ENCODE results near the gene TMEM174. TPM values are rescaled to one million over a fixed set of nuclear protein-coding genes. Genes with fewer than 3 reads are reported as not detected.

TMEM174 gene
- total and polyA plus RNA-seq, 2 donors (not counting 1 experiment from before 2014, with no cell fraction given), result not detected

- no peak for TF ChIP-seq EZH2 (IDR thresholded peaks at IDR 0.05; ENCODE audit: low read length, missing control alignments)
- TF ChIP-seq CTCF (conservative IDR thresholded peaks at IDR 0.05 in 1 of 2, IDR thresholded peaks at IDR 0.05 in 1 of 2; ENCODE audit: low read depth in 1 of 2, low read length in 2 of 2), result no peak
- Histone ChIP-seq H3K4me3 (replicated peaks in 1 of 4; ENCODE audit: control extremely low read depth in 1 of 4, insufficient read depth in 1 of 4, low read depth in 3 of 4, low read length in 4 of 4) (no peak overlapping the region), H2AFZ (ENCODE audit: low read length) (no peak overlapping the region), H3K36me3 (ENCODE audit: control insufficient read depth, insufficient read depth, low read length) (no peaks in the 10 kb centered on the region), H3K79me2 (ENCODE audit: control insufficient read depth, insufficient read depth, low read length) (no peaks in the 10 kb centered on the region), H3K4me2 (ENCODE audit: extremely low read depth, insufficient read depth, low read length) (no peak overlapping the region), H4K20me1 (ENCODE audit: control insufficient read depth, extremely low read depth, insufficient read depth, low read length) (no peaks in the 10 kb centered on the region), H3K27me3 (ENCODE audit: control insufficient read depth, insufficient read depth, low read length) (peaks cover 16% of the 10 kb centered on the region), H3K4me1 (ENCODE audit: control insufficient read depth, extremely low read depth, insufficient read depth, low read length) (no peaks in the 10 kb centered on the region), H3K9me3 (ENCODE audit: control insufficient read depth, insufficient read depth, low read depth, low read length) (no peaks in the 10 kb centered on the region), H3K9ac (ENCODE audit: insufficient read depth, low read length) (no peak overlapping the region), H3K27ac (ENCODE audit: insufficient read depth, low read length) (no peak overlapping the region)
- DNase-seq (ENCODE audit: low read depth in 2 of 2), result no peak
Observed at GRCh38 chr5:73151766-73152410, 21.1 kb upstream of the TMEM174 start.

GRCh38 chr5:73152411-73153388 is 20.3 kb upstream of the TMEM174 start:
- TF ChIP-seq CTCF (conservative IDR thresholded peaks at IDR 0.05 in 1 of 2, IDR thresholded peaks at IDR 0.05 in 1 of 2; ENCODE audit: low read depth in 1 of 2, low read length in 2 of 2), result no peak
- TF ChIP-seq EZH2 (IDR thresholded peaks at IDR 0.05; ENCODE audit: low read length, missing control alignments), result no peak
- no peak for DNase-seq (ENCODE audit: low read depth in 2 of 2)
- H3K4me3 ChIP-seq (replicated peaks in 1 of 4; ENCODE audit: control extremely low read depth in 1 of 4, insufficient read depth in 1 of 4, low read depth in 3 of 4, low read length in 4 of 4), result no peak overlapping the region
- no peak overlapping the region for H3K27ac ChIP-seq (ENCODE audit: insufficient read depth, low read length)
- no peaks in the 10 kb centered on the region for H3K36me3 ChIP-seq (ENCODE audit: control insufficient read depth, insufficient read depth, low read length)
- H3K79me2 ChIP-seq (ENCODE audit: control insufficient read depth, insufficient read depth, low read length), result no peaks in the 10 kb centered on the region
- H3K9ac ChIP-seq (ENCODE audit: insufficient read depth, low read length), result no peak overlapping the region
- no peaks in the 10 kb centered on the region for H4K20me1 ChIP-seq (ENCODE audit: control insufficient read depth, extremely low read depth, insufficient read depth, low read length)
- no peaks in the 10 kb centered on the region for H3K9me3 ChIP-seq (ENCODE audit: control insufficient read depth, insufficient read depth, low read depth, low read length)
- H3K4me1 ChIP-seq (ENCODE audit: control insufficient read depth, extremely low read depth, insufficient read depth, low read length), result no peaks in the 10 kb centered on the region
- no peak overlapping the region for H3K4me2 ChIP-seq (ENCODE audit: extremely low read depth, insufficient read depth, low read length)
- no peak overlapping the region for H2AFZ ChIP-seq (ENCODE audit: low read length)
- H3K27me3 ChIP-seq (ENCODE audit: control insufficient read depth, insufficient read depth, low read length), result peaks cover 14% of the 10 kb centered on the region

GRCh38 chr5:73153513-73153912 is 19.5 kb upstream of the TMEM174 start:
- no peaks in the 10 kb centered on the region for H4K20me1 ChIP-seq (ENCODE audit: control insufficient read depth, extremely low read depth, insufficient read depth, low read length)
- peaks cover 16% of the 10 kb centered on the region for H3K27me3 ChIP-seq (ENCODE audit: control insufficient read depth, insufficient read depth, low read length)
- H3K36me3 ChIP-seq (ENCODE audit: control insufficient read depth, insufficient read depth, low read length), result no peaks in the 10 kb centered on the region
- TF ChIP-seq CTCF (conservative IDR thresholded peaks at IDR 0.05 in 1 of 2, IDR thresholded peaks at IDR 0.05 in 1 of 2; ENCODE audit: low read depth in 1 of 2, low read length in 2 of 2), result no peak
- no peak for TF ChIP-seq EZH2 (IDR thresholded peaks at IDR 0.05; ENCODE audit: low read length, missing control alignments)
- H3K4me2 ChIP-seq (ENCODE audit: extremely low read depth, insufficient read depth, low read length), result no peak overlapping the region
- DNase-seq (ENCODE audit: low read depth in 2 of 2), result no peak
- no peak overlapping the region for H3K4me3 ChIP-seq (replicated peaks in 1 of 4; ENCODE audit: control extremely low read depth in 1 of 4, insufficient read depth in 1 of 4, low read depth in 3 of 4, low read length in 4 of 4)
- H3K9ac ChIP-seq (ENCODE audit: insufficient read depth, low read length), result no peak overlapping the region
- no peaks in the 10 kb centered on the region for H3K4me1 ChIP-seq (ENCODE audit: control insufficient read depth, extremely low read depth, insufficient read depth, low read length)
- H3K79me2 ChIP-seq (ENCODE audit: control insufficient read depth, insufficient read depth, low read length), result no peaks in the 10 kb centered on the region
- H3K9me3 ChIP-seq (ENCODE audit: control insufficient read depth, insufficient read depth, low read depth, low read length), result no peaks in the 10 kb centered on the region
- H2AFZ ChIP-seq (ENCODE audit: low read length), result no peak overlapping the region
- no peak overlapping the region for H3K27ac ChIP-seq (ENCODE audit: insufficient read depth, low read length)
